Raji (cell line): ENCODE measurements around the gene ATP5MC3.

Source experiments
- POLR2A ChIP-seq: IDR thresholded peaks from 2 replicates; pipeline ENCODE4 v1.6.1; 2011; ENCODE audit warnings: low read depth, low read length, control low read depth; ENCODE audit not compliant: insufficient read depth

Gene ATP5MC3

GRCh38 chr2:175147186-175147585 is 34.3 kb downstream of the ATP5MC3 start:
- TF ChIP-seq POLR2A, result no peak

- TF ChIP-seq POLR2A, result no peak
These were observed 37.8 kb downstream of the ATP5MC3 start for GRCh38 chr2:175143678-175144077.

DNA sequence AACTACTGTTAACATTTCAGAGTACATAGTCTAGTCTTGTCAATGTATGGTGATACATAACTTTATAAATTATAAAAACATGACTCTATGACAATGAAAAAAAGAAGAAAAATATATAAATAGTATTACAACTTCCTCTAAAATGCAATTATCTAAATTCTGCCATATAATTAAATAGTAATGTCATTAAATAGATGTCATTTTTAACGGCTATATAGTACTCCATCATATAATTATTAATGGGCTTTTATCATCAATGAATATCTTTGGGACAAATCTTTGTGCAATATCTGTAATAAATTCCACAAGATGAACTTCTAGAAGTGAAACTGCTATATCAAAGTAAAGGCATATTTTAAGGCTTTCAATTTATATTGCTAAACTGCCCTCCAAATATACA is 38.3 kb downstream of the ATP5MC3 start:
- TF ChIP-seq POLR2A, result no peak

- no peak for TF ChIP-seq POLR2A
These were observed 41.2 kb downstream of the ATP5MC3 start for GRCh38 chr2:175140332-175140731.

DNA sequence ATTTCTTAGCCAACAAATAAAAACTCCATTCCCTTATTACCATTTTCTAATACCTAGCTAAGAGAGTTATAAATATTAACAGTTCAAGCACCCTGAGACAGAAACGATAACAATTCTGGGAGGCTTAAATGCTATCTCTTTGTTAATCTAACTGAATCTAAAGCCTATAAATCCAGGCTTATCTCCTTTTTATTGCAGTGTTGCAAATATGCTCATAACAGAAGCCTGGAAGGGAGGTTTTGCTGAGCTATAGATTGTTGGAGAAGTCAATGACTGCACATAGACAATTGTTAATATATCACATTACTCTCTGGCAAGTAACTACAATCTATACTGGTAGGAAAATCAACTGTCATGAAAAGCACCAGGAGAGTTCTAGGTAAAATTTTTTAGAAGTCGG is 43.7 kb downstream of the ATP5MC3 start:
- no peak for TF ChIP-seq POLR2A

GRCh38 chr2:175136334-175137215 is 44.9 kb downstream of the ATP5MC3 start:
- no peak for TF ChIP-seq POLR2A

GRCh38 chr2:175135862-175136261 is 45.6 kb downstream of the ATP5MC3 start:
- no peak for TF ChIP-seq POLR2A

DNA sequence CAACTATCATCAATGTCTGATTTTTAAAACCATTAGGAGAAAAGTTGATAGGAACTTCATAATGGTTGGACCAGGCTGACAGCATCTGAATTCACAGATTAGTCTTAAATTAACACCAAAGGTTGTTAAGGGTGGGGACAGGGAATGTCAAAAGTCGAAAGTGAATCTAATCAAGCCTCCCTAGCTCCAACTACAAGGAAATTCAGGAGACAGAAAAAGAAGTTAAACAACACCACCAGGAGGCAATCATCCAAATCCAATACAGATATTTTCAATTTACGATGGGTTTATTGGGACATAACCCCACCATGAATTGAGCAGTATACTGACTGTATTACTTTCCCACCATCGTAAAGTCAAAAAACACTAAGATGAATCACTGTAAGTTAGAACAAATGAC is 46.3 kb downstream of the ATP5MC3 start:
- TF ChIP-seq POLR2A, result no peak

DNA sequence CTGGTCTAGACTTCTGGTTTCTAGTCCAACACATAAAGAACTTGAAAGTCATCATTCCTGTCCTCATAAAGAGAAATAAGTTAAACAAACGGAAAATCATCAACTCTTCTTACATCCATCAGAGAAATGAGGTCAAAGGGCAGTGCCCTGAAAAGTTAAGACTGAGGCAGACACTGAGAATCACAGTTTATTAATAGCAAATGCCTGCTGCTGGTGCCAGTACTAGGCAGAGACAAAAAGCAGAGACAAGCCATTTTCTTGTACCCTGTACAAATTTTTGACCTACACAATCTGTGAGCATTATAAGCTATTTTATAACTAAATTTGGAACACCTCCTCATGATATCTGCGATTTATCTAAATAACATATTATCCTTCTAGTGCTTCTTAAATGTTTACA is 50.3 kb downstream of the ATP5MC3 start:
- no peak for TF ChIP-seq POLR2A

DNA sequence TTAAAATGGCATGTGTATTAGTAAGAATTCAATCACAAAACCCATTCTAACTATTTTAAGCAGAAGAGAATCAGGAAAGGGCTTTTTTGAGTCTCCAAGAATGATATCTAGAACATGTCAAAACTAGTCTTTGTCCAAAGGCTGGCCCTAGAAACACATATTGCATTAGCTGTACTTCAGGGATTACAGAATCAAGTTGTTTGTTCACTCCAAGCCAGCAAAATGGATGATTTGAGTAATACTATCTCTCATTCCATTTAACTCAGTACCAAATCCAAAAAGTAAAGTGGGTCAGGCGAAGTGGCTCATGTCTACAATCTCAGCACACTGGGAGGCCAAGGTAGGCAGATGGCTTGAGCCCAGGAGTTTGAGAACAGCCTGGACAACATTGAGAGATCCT is 54.8 kb downstream of the ATP5MC3 start:
- TF ChIP-seq POLR2A, result no peak
